GOT3 (cell line): ENCODE data around the gene ANO8.
"Not testable (repeated sequence)": the region's sequence is repeated elsewhere in the genome, so short reads cannot be mapped to it uniquely, and the experiment has no call there.

ENCODE experiments used
- DNase-seq: peaks from one replicate; lab custom pipeline; 2025; ENCODE audit warnings: mixed read lengths; lab: John Stamatoyannopoulos, UW

Gene ANO8

GRCh38 chr19:17334414-17335409 is at the start of gene ANO8:
ANO8 (minus strand) TSS chr19:17334855; CDS start chr19:17334670, 185 bp downstream.
- DNase-seq: peak; percentile 92

GRCh38 chr19:17380426-17381138 is 45.9 kb upstream of the ANO8 start:
- DNase-seq: no peak

GRCh38 chr19:17379221-17379631 is 44.6 kb upstream of the ANO8 start:
- DNase-seq: no peak

- DNase-seq: no peak
These were observed 43.6 kb upstream of the ANO8 start for GRCh38 chr19:17378271-17378670.

GRCh38 chr19:17376935-17377600 is 42.4 kb upstream of the ANO8 start, which contains the start of gene PLVAP:
PLVAP (minus strand) TSS chr19:17377342; CDS start chr19:17377288, 54 bp downstream.
- no peak for DNase-seq

GRCh38 chr19:17370026-17370587 is 35.5 kb upstream of the ANO8 start:
- no peak for DNase-seq

GRCh38 chr19:17365361-17365760 is 30.7 kb upstream of the ANO8 start:
- DNase-seq: no peak

GRCh38 chr19:17363852-17364605 is 29.4 kb upstream of the ANO8 start:
- DNase-seq: not testable (repeated sequence)

- no peak for DNase-seq
These were observed 25.5 kb upstream of the ANO8 start for GRCh38 chr19:17359905-17360800.

- DNase-seq: no peak
These were observed 23.7 kb upstream of the ANO8 start for GRCh38 chr19:17358395-17358794.

GRCh38 chr19:17357724-17358123 is 23.1 kb upstream of the ANO8 start:
- no peak for DNase-seq

GRCh38 chr19:17357078-17357666 is 22.5 kb upstream of the ANO8 start:
- DNase-seq: no peak

- no peak for DNase-seq
These were observed 18.7 kb upstream of the ANO8 start for GRCh38 chr19:17353386-17353785.

- no peak for DNase-seq
These were observed 18.1 kb upstream of the ANO8 start for GRCh38 chr19:17352608-17353280.

- DNase-seq: no peak
These were observed 17.3 kb upstream of the ANO8 start for GRCh38 chr19:17351815-17352435.

GRCh38 chr19:17348700-17349099 is 14.0 kb upstream of the ANO8 start:
- DNase-seq: peak; percentile 12

- no peak for DNase-seq
These were observed 13.2 kb upstream of the ANO8 start for GRCh38 chr19:17347877-17348276.

GRCh38 chr19:17347361-17347760 is 12.7 kb upstream of the ANO8 start:
- DNase-seq: no peak
